Activated CD4-positive, alpha-beta T cell treated with anti-CD3 and anti-CD28 coated beads for 24 hours (primary cell): ENCODE data around the gene TCN2.
"Not testable (repeated sequence)": the region's sequence is repeated elsewhere in the genome, so short reads cannot be mapped to it uniquely, and the experiment has no call there.

Experiments used
- DNase-seq, 2 donors: peaks; one replicate each; pipeline ENCODE4 v3.0.0-alpha.2; 2020; ENCODE audit warnings: low read depth in 2 of 2

Gene TCN2

DNA sequence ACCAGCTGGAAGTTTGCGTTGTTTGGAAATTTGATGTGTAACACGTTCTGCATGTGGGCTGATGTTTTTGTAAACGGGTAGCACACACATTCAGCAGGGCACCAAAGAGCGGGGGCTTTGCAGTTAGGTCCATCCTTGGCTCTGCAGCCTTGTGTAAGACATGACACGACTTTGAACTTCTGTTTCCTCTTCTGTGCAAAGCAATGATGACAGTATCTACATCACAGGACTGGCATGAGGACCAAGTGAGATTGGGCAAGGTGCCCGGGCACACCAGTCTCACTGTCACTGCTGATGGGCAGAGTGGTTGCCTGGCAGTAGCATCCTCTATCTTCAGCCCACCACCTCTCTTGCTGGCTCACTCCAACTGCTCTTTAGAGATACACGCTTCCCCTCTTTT, 3.3 kb downstream of the TCN2 start:
- no peak for DNase-seq

DNA sequence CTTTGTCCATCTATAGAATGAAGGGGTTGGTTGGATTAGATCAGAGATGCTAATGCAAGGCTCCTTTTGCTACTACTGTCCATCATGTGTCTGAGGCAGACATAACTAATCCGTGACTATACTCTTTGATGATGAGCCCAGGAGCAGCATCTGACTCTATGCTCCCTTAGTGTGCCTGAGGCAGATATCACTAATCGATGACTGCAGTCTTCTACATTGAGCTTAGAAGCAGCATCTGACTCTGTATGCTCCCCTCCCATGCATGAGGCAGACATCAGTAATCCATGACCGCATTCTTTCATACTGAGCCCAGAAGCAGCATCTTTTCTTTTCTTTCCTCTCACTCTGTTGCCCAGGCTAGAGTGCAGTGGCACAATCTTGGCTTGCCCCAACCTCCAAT, 4.2 kb downstream of the TCN2 start:
- DNase-seq, result no peak

DNA sequence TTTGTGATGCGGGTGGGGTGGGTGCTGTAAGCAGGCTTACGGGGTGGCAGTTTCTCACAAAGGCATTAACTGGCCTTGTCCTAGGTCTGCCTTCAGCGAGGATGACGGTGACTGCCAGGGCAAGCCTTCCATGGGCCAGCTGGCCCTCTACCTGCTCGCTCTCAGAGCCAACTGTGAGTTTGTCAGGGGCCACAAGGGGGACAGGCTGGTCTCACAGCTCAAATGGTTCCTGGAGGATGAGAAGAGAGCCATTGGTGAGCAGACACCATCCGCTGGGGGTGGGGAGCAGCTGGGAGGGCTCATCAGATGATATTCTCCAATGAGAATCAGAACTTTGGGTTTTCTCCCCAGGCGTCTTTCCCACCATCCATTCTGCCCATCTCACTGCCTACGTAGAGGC, 5.8 kb downstream of the TCN2 start:
- no peak for DNase-seq

DNA sequence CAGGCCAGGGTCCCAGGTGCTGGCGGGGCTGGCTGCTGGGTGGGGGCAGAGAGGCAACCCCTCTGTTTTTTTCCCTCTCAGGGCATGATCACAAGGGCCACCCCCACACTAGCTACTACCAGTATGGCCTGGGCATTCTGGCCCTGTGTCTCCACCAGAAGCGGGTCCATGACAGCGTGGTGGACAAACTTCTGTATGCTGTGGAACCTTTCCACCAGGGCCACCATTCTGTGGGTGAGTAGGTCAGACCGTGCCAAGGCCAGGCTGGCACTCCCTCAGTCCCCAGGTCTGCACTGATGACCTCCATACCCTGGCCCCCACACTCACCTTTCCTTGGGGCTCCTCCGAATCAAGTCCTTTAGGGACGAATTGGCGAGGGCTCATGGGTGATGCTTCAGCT, 7.3 kb downstream of the TCN2 start:
- DNase-seq, result no peak

DNA sequence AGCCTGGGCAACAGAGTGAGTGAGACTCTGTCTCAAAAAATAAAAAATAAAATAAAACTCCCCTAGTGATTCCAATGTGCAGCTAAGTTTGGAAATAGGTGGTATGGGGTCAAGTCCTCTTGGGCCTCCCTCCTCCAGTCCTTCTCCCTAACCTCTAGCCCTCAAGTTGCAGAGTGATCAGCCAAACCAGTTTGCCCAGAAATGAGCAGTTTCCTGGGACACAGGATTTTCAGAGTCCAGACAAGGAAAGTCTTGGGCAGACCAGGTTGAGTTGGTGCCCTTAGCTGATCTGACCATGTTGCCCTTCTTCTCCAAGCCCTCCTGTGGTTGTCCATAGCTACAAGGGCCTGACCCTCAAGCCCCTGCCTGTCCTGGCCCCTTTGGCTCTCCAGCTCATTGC, 7.9 kb downstream of the TCN2 start:
- DNase-seq, result no peak

DNA sequence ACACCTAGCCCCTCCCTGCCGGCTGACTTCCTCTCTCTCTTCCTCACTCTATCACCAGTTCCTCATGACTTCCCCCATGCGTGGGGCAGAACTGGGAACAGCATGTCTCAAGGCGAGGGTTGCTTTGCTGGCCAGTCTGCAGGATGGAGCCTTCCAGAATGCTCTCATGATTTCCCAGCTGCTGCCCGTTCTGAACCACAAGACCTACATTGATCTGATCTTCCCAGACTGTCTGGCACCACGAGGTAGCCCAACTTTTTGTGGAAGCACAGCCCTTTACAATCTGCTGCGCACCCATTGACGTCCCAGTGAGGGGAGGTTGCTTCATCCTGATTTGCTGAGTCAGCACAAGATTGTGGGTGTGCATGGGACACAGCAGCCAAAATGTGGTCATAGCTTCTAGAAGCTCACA, 8.6 kb downstream of the TCN2 start:
- DNase-seq, result no peak

DNA sequence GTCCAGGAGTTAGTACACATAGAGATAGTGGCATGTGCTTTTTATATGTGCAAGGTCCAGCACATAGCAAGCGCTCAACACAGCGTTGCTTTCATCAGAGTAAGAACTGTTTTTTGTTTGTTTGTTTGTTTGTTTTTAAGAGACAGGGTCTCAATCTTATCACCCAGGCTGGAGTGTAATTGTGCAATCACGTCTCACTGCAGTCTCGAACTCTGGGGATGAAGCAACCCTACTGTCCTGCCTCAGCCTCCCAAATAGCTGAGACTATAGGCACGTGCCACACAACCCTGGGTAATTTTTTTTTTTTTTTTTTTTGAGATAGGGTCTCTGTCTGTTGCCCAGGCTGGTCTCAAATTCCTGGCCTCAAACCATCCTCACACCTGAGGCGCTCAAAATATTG, 10.8 kb downstream of the TCN2 start:
- no peak for DNase-seq

DNA sequence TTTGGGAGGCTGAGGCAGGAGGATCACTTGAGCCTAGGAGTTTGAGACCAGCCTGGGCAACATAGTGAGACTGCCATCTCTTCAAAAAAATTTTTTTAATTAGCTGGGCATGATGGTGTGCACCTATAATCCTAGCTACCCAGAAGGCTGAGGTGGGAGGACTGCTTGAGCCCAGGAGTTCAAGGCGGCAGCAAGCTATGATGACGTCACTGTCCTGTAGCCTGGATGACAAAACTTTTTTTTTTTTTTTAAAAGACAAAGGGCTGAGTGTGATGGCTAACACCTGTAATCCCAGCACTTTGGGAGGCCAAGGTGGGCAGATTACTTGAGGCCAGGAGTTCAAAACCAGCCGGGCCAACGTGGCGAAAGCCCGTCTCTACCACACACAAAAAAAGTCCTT, 12.9 kb downstream of the TCN2 start:
- not testable (repeated sequence) for DNase-seq

DNA sequence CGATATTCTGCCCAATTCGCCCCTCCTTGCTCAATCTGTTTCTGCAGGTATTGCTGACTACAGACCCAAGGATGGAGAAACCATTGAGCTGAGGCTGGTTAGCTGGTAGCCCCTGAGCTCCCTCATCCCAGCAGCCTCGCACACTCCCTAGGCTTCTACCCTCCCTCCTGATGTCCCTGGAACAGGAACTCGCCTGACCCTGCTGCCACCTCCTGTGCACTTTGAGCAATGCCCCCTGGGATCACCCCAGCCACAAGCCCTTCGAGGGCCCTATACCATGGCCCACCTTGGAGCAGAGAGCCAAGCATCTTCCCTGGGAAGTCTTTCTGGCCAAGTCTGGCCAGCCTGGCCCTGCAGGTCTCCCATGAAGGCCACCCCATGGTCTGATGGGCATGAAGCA, 19.4 kb downstream of the TCN2 start:
- DNase-seq, result no peak

DNA sequence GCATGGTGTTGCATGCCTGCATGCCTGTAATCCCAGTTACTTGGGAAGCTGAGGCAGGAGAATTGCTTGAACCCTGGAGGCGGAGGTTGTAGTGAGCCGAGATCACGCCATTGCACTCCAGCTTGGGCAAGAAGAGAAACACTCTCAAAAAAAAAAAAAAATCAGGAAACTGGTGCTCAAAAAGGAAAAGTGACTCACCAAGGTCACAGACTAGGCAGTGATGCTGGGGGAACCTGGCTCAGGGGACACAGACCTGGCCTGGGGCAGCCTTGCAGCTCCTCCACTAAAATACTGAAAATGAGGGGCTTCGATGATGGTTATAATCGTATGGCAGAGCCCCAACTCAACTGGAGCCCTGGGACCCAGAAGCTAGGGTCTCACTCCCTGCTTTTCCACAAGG, 20.5 kb downstream of the TCN2 start:
- DNase-seq, result no peak

DNA sequence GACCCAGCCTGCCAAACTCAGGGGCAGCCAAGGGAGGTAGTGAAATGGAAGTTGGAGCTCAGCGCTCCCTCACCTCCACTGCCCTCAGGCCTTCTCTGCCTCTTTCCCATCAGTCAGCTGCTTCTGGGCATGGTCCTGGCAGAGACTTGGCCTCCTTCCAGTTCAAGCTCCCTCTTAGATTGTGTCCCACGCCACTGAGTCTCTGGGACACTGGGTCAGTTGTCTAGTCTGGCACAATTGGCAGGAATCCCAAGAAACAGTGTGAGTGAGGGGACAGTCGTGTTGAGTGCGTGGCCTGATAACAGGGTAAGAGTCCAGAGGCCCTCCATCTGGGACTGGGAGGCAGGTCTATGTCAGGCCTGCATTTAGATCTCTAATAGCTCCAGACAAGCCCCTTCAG, 21.5 kb downstream of the TCN2 start:
- DNase-seq, result no peak

DNA sequence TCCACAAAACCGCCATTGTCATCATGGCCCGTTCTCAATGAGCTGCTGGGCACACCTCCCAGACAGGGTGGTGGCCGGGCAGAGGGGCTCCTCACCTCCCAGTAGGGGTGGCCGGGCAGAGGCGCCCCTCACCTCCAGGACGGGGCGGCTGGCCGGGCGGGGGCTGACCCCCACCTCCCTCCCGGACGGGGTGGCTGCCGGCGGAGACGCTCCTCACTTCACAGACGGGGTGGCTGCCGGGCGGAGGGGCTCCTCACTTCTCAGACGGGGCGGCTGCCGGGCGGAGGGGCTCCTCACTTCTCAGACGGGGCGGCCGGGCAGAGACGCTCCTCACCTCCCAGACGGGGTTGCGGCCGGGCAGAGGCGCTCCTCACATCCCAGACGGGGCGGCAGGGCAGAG, 24.5 kb downstream of the TCN2 start:
- not testable (repeated sequence) for DNase-seq

DNA sequence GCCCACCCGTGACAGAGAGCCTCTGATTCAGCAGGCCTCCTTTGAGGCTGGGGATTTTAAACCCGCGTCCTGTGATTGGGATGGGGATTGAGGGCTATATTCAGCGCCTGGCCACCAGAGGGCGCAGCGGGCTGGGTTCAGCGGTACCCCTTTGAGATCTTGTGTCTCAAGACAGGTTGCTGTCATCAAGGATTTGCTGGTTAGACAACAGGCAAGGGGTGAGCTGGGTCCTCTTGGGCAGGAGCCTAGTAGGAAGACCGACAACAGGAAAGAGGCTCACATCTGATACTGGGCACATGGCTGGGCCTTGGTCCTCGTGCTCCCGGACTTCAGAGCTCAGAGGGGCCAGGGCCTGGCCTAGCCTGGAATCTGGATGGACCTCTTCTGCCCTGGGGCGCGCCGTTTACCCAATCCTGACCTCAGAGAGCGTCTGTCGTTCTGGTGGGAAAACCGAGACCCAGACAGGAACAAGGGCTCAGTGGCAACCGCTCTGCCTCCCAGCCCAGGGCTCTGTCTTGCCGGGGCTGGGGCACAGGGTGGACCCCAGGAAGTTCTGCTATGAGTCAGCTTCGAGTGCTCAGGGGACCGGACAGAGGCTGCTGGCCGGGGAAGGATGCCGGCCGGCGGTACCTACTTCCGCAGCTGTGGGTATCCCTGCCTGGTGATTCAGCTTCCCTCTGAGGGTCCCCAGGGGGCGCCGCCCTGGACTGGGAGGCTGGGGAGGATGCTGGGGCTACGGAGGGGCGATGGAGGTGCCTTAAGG, 27.7 kb downstream of the TCN2 start:
- peak; percentile 88 to 91 for DNase-seq

DNA sequence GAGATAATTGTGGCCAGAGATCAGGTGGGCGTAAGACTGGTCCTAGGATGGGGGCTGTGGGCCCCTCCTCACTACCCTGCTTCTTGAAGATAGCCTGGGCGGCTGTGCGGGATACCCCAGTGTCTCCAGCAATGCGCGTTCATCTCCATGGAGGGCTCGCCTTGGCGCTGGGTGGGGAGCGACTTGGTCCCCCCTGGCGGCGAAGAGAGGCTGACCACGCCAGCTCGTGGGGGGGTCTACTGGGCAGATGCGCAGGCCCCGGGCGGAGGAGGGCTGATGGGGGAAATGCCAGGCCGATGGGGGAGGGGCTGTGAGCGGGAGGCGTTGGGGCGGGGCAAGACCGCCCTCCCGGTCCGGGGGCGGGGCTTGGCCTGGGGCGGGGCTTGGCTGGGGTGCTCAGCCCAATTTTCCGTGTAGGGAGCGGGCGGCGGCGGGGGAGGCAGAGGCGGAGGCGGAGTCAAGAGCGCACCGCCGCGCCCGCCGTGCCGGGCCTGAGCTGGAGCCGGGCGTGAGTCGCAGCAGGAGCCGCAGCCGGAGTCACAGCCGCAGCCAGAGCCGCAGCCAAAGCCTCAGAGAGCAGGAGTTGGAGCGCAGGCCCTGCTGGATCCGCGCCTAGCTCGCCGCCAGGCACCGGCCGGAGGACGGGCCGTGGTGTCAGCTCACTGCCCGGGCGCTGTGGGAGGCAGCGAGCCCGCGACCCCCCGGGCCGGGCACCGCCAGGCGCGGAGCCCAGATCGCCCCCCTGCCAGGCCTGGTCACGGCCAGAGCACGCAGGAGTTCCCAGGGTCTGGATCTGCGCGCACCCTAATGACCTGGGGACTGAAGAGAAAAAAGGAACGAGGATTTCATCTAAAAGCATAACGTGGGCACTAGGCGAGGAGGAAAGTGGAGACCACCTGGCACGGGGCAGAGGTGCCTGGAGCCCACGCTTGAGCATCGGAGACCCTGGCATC, 28.6 kb downstream of the TCN2 start, which contains the start of gene SLC35E4:
Gene SLC35E4 (plus strand): TSS at position 509 of the 953 bp plus-strand sequence. CDS start 670 bp downstream, outside the sequence.
- peak; percentile 96 for DNase-seq

DNA sequence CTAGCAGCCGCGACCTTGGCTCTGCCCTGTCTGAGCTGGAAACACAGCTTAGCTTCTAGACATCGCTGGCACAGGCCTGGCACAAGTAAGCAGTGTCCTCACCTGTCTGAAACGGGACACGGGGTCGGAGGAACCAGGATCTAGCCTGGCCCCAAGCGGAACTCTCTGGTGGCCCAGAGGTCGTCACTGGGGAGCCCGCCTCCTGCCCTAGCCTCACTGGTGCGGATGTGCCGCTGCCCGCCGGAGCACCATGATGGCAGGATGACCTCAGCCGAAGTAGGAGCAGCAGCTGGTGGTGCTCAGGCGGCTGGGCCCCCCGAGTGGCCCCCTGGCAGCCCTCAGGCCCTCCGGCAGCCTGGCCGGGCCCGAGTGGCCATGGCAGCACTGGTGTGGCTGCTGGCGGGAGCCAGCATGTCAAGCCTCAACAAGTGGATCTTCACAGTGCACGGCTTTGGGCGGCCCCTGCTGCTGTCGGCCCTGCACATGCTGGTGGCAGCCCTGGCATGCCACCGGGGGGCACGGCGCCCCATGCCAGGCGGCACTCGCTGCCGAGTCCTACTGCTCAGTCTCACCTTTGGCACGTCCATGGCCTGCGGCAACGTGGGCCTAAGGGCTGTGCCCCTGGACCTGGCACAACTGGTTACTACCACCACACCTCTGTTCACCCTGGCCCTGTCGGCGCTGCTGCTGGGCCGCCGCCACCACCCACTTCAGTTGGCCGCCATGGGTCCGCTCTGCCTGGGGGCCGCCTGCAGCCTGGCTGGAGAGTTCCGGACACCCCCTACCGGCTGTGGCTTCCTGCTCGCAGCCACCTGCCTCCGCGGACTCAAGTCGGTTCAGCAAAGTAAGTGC, 29.5 kb downstream of the TCN2 start:
- DNase-seq, result no peak

DNA sequence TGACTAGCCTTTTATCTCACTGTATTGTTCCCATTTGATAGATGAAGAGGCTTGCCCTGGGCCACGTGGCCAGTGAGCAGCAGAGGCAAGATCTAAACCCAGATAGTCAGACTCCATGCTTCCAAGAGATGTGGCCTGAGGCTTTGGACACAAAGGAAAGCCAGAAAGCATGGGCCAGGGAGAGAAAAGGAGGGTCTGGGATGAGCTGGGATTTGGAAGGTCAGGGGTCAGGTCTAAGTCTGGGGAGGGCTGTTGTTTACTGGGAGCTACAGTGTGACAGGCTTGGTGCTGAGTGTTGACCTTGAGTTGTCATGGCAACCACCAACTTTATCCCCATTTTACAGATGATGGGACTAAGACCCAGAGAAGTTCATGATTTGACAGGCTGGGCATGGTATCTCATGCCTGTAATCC, 30.7 kb downstream of the TCN2 start:
- DNase-seq, result no peak

DNA sequence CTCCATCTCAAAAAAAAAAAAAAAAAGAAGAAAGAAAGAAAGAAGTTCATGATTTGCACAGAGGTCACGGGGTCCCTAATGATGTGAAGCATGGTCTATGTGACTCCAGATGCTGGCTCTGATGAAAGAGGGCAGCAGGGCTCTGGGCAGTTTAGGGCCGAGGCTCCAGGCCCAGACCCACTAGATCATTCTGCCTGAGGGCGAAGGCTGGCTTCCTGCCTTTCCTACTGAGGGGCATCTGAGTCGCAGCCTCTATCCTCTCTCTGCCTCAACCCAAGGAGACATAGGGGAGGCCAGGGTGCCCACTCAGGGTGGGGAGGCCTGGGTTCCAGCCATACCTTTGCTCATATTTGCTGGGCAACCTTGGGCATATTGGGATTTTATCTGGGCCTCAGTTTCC, 33.4 kb downstream of the TCN2 start:
- DNase-seq, result no peak

DNA sequence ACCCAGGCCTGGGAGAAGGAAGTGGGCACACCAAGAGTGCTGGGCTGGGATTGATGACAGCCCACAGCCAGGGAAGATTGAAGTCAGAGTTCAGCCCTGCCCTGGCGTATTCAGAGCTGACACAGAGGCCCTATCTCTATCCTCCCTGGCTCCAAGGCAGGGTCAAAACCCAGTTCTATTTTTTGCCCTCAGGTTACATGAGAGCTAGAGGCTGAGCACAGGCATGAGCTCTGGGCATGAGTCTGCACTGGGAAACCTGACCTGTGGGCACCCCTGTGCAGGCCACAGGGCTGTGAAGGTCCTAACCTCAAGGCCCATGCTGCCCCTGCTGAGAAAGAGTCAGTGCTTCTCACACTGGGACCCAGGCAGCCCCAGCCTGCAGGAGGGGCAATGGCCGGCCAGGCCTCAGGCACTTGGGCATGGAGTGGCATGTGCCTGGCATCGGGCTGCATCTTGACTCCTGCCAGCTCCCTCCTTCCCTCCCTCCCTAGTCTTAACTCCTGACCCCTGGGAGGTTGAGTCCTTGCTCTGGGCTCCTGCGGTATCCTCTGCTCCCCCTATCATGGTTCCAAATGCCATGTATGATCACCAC, 34.0 kb downstream of the TCN2 start:
- DNase-seq, result no peak

DNA sequence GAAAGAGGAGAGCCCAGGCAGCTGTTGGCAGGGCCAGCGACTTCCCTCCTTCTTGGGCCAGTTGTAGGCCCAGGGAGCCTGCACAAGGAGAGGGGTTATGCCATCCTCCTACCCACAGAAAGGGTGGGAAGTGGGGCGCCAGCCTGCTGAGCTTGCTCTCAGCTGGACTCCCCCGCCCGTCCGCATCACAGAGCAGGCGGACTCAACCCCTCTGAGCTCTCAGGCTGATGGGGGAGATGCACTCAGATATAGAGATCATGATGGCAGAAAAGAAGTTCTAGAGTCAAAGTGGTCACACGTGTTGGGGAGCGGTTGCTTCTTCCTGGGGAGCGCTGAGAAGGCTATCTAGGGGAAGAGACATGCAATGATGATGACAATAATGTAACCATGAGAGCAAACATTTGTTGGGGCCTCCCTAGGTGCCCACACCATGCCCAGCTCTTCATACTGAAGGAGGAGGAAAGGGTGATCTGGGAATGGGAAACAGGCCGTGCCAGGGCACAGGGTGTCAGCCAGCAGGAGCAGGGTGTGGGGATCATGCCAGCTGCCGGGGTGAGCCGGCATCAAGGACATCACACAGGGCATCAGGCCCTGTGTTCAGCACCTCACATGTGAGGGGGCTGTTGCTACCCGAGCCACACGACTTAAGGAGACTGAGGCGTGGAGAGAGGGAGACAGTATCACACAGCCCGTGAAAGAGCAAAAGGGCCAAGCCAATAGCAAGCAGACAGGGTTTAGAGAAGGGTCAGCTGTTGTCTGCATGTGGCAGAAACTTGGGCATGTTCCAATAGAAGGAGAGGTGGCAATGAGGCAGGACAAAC, 36.3 kb downstream of the TCN2 start:
- no peak for DNase-seq

DNA sequence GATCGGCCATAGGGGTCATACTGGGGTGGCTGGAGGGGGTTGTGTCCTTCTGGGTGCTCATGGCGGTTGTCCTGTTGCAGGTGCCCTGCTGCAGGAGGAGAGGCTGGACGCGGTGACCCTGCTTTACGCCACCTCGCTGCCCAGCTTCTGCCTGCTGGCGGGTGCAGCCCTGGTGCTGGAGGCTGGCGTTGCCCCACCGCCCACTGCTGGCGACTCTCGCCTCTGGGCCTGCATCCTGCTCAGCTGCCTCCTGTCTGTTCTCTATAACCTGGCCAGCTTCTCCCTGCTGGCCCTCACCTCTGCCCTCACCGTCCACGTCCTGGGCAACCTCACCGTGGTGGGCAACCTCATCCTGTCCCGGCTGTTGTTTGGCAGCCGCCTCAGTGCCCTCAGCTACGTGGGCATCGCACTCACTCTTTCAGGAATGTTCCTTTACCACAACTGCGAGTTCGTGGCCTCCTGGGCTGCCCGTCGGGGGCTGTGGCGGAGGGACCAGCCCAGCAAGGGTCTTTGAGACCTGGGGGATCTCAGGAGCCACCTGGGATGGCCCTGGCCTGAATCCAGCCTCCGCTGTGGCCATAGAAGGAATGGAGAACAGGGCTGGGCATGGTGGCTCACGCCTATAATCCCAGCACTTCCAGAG, 39.7 kb downstream of the TCN2 start:
- DNase-seq, result no peak
